PC-3 (cell line): ENCODE data around the gene KLK13. TPM values are rescaled to one million over a fixed set of nuclear protein-coding genes. Genes with fewer than 3 reads are reported as not detected.

ENCODE experiments used
- ATAC-seq: fragments of 200-7000 bp; cut with Tn5 transposase; 2 replicates; pipeline ENCODE4 v1.9.1; 2020; ENCODE audit warnings: mild to moderate bottlenecking, moderate library complexity
- BruUV-seq: library from RNA; stranded (reverse); fragments of 400-500 nt; replicated peaks from 2 replicates; lab custom pipeline; 2021; lab: Mats Ljungman, UMichigan
- CTCF ChIA-PET: fragments of 300-600 bp; sonication (Branson Sonifier 250); formaldehyde crosslinking; loops from one replicate; lab custom pipeline; 2022; ENCODE audit warnings: antibody characterized with exemption; lab: Charles Lee
- POLR2A ChIA-PET: fragments of 300-600 bp; sonication (Branson Sonifier 250); formaldehyde crosslinking; loops from one replicate; lab custom pipeline; 2022; ENCODE audit warnings: antibody characterized with exemption; ENCODE audit not compliant: unreplicated experiment; lab: Charles Lee
- DNase-seq: peaks from one replicate; pipeline ENCODE4 v3.0.0-alpha.2; 2015
- H2AFZ ChIP-seq: fragments of 300-600 bp; sonication (generic); 2 replicates; pipeline ENCODE4 v1.6.0; 2016; ENCODE audit warnings: antibody characterized with exemption, low read length
- H3F3A ChIP-seq: fragments of 300-600 bp; sonication (generic); one replicate; pipeline ENCODE4 v1.6.0; 2017; ENCODE audit warnings: antibody characterized with exemption, low read length, control low read depth, mild to moderate bottlenecking; ENCODE audit not compliant: unreplicated experiment
- H3K27ac ChIP-seq: fragments of 300-600 bp; sonication (generic); 2 replicates; pipeline ENCODE4 v1.5.1; 2016; ENCODE audit warnings: mild to moderate bottlenecking, low read length
- H3K27me3 ChIP-seq: fragments of 300-600 bp; sonication (generic); 2 replicates; pipeline ENCODE4 v1.6.1; 2016; ENCODE audit warnings: low read length, mixed read lengths
- H3K36me3 ChIP-seq: fragments of 300-600 bp; sonication (generic); 2 replicates; pipeline ENCODE4 v1.6.1; 2016; ENCODE audit warnings: low read depth, mixed run types, low read length, mixed read lengths
- H3K4me1 ChIP-seq: fragments of 300-600 bp; sonication (generic); 2 replicates; pipeline ENCODE4 v1.5.1; 2016; ENCODE audit warnings: low read length; ENCODE audit not compliant: insufficient read depth
- H3K4me2 ChIP-seq: fragments of 300-600 bp; sonication (generic); 2 replicates; pipeline ENCODE4 v1.6.0; 2016; ENCODE audit warnings: low read length
- H3K4me3 ChIP-seq: fragments of 300-600 bp; sonication (generic); 2 replicates; pipeline ENCODE4 v1.5.1; 2016; ENCODE audit warnings: mild to moderate bottlenecking, low read length, mixed read lengths
- H3K79me2 ChIP-seq: fragments of 300-600 bp; sonication (generic); 2 replicates; pipeline ENCODE4 v1.6.1; 2017; ENCODE audit warnings: low read length, mixed read lengths
- H3K9ac ChIP-seq: fragments of 300-600 bp; sonication (generic); 2 replicates; pipeline ENCODE4 v1.6.0; 2016; ENCODE audit warnings: mild to moderate bottlenecking, low read length
- H3K9me2 ChIP-seq: fragments of 300-600 bp; sonication (generic); replicated peaks from 2 replicates; pipeline ENCODE4 v1.6.1; 2016; ENCODE audit warnings: mixed run types, low read length, mixed read lengths
- H3K9me3 ChIP-seq: fragments of 300-600 bp; sonication (generic); 2 replicates; pipeline ENCODE4 v1.6.1; 2016; ENCODE audit warnings: low read length, mixed read lengths
- H4K20me1 ChIP-seq: fragments of 300-600 bp; sonication (generic); 2 replicates; pipeline ENCODE4 v1.6.1; 2016; ENCODE audit warnings: low read length, mixed read lengths
- EZH2 ChIP-seq: fragments of 300-600 bp; sonication (generic); IDR thresholded peaks from one replicate; pipeline ENCODE4 v1.6.1; 2017; ENCODE audit warnings: antibody characterized with exemption, mild to moderate bottlenecking, low read length; ENCODE audit not compliant: unreplicated experiment
- EZH2phosphoT487 ChIP-seq: fragments of 300-600 bp; sonication (generic); IDR thresholded peaks from 2 replicates; pipeline ENCODE4 v1.6.1; 2018; ENCODE audit warnings: mild to moderate bottlenecking, antibody characterized with exemption, low read length, borderline replicate concordance
- intact Hi-C: fragments of 100-400 bp; cut with micrococcal nuclease; formaldehyde crosslinking; loops from 2 replicates; pipeline ENCODE4 v1.9.0; 2023
- total RNA-seq: library from RNA; depleted of rRNA; stranded (reverse); fragments of >200 nt; gene quantifications from 2 replicates; pipeline ENCODE4 v1.2.3, GENCODE V29; 2014
- TF ChIP-seq, protein P1 (sequence below): fragments of 300-600 bp; sonication (generic); conservative IDR thresholded peaks from 2 replicates; pipeline ENCODE4 v1.5.1; 2017; ENCODE audit warnings: antibody characterized with exemption, low read depth, mild to moderate bottlenecking, low read length

The KLK13 gene
- total RNA-seq, 1 experiment from 2014 or later, result not detected

GRCh38 chr19:51084505-51084904 lies 19.6 kb upstream of the KLK13 start:
- no TSS peak for BruUV-seq
- intact Hi-C loops, result no loop called here
- no peaks in the 10 kb centered on the region for H3K9me3 ChIP-seq
- DNase-seq (no peak), ATAC-seq (no peak)
- ChIA-PET CTCF (no interaction called here), POLR2A (no interaction called here)
- H3K9me2 ChIP-seq, result no peaks in the 10 kb centered on the region
- no peaks in the 10 kb centered on the region for H3F3A ChIP-seq
- H3K79me2 ChIP-seq, result no peaks in the 10 kb centered on the region
- H3K36me3 ChIP-seq, result no peaks in the 10 kb centered on the region
- no peak overlapping the region for H2AFZ ChIP-seq
- H3K4me1 ChIP-seq, result no peaks in the 10 kb centered on the region
- TF ChIP-seq, protein P1, sequence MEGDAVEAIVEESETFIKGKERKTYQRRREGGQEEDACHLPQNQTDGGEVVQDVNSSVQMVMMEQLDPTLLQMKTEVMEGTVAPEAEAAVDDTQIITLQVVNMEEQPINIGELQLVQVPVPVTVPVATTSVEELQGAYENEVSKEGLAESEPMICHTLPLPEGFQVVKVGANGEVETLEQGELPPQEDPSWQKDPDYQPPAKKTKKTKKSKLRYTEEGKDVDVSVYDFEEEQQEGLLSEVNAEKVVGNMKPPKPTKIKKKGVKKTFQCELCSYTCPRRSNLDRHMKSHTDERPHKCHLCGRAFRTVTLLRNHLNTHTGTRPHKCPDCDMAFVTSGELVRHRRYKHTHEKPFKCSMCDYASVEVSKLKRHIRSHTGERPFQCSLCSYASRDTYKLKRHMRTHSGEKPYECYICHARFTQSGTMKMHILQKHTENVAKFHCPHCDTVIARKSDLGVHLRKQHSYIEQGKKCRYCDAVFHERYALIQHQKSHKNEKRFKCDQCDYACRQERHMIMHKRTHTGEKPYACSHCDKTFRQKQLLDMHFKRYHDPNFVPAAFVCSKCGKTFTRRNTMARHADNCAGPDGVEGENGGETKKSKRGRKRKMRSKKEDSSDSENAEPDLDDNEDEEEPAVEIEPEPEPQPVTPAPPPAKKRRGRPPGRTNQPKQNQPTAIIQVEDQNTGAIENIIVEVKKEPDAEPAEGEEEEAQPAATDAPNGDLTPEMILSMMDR, result no peak
- TF ChIP-seq EZH2, result no peak
- TF ChIP-seq EZH2phosphoT487, result no peak
- no peak overlapping the region for H3K4me2 ChIP-seq
- H3K4me3 ChIP-seq, result no peak overlapping the region
- no peaks in the 10 kb centered on the region for H4K20me1 ChIP-seq
- no peak overlapping the region for H3K27ac ChIP-seq
- no peak overlapping the region for H3K9ac ChIP-seq
- H3K27me3 ChIP-seq, result no peaks in the 10 kb centered on the region

DNA sequence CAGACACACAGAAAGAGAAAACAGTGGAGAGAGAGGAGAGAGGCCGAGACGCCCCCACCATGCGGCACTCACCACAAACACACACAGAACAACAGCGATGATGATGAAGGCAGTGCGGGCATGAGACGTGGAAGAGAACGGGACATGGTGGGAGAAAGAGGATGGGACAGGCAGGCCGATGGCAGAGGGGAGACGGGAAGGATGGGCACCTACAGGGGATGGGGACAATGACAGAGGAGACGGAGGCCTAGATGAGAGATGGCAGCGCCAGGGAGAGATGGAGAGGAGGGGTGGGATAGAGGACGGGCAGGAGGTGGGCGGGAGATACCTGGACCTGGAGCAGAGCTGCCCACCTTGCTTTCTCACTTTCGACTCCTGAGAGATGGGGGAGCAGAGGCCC lies 18.9 kb upstream of the KLK13 start:
- Histone ChIP-seq H3F3A (no peaks in the 10 kb centered on the region), H3K9ac (no peak overlapping the region), H3K79me2 (no peaks in the 10 kb centered on the region), H3K27me3 (no peaks in the 10 kb centered on the region), H3K4me2 (no peak overlapping the region), H4K20me1 (no peaks in the 10 kb centered on the region), H3K9me2 (no peaks in the 10 kb centered on the region), H3K9me3 (no peaks in the 10 kb centered on the region), H3K4me3 (no peak overlapping the region), H3K36me3 (no peaks in the 10 kb centered on the region), H2AFZ (no peak overlapping the region), H3K4me1 (no peaks in the 10 kb centered on the region), H3K27ac (no peak overlapping the region)
- TF ChIP-seq, protein P1, result no peak
- TF ChIP-seq EZH2, result no peak
- no peak for TF ChIP-seq EZH2phosphoT487
- ATAC-seq (no peak), DNase-seq (no peak)
- POLR2A ChIA-PET, result no interaction called here
- intact Hi-C loops, result no loop called here
- BruUV-seq, result no TSS peak
- CTCF ChIA-PET, result no interaction called here

DNA sequence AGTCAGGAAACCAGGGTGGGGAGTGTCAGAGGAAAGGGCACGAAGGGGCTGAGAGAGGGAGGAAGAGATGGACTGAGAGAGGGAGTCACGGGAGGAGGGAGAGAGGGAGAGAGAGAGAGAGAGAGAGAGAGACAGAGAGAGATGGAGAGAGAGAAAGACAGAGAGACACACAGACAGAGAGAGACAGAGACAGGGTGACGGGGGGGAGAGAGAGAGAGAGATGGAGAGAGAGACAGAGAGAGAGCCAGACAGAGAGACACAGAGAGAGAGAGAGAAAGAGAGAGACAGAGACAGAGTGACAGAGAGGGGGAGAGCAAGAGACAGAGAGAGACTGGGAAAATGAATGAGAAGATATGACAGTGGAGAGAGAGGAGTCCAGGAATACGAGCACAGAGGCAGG lies 18.3 kb upstream of the KLK13 start:
- ATAC-seq, result no peak
- POLR2A ChIA-PET, result no interaction called here
- Histone ChIP-seq H3K9me3 (no peaks in the 10 kb centered on the region), H3K36me3 (no peaks in the 10 kb centered on the region), H4K20me1 (no peaks in the 10 kb centered on the region), H3F3A (no peaks in the 10 kb centered on the region), H3K9me2 (no peaks in the 10 kb centered on the region), H3K79me2 (no peaks in the 10 kb centered on the region), H2AFZ (no peak overlapping the region), H3K27me3 (no peaks in the 10 kb centered on the region), H3K27ac (no peak overlapping the region), H3K4me2 (no peak overlapping the region), H3K4me1 (no peaks in the 10 kb centered on the region), H3K9ac (no peak overlapping the region), H3K4me3 (no peak overlapping the region)
- TF ChIP-seq, protein P1, result no peak
- no peak for TF ChIP-seq EZH2phosphoT487
- no peak for TF ChIP-seq EZH2
- CTCF ChIA-PET, result no interaction called here
- intact Hi-C loops, result no loop called here
- DNase-seq, result no peak
- BruUV-seq, result no TSS peak
